GM21786 (cell line): ENCODE data around the gene SEC16A.

ENCODE experiments used
- ATAC-seq: cut with Tn5 transposase; IDR thresholded peaks from one replicate; pipeline ENCODE4 v1.9.1; 2021; ENCODE audit not compliant: unreplicated experiment

Gene SEC16A

GRCh38 chr9:136402067-136402466 is 80.8 kb downstream of the SEC16A start:
- ATAC-seq, result no peak

GRCh38 chr9:136401173-136401922 is 81.5 kb downstream of the SEC16A start:
- ATAC-seq, result no peak

GRCh38 chr9:136400038-136400834 is 82.6 kb downstream of the SEC16A start, which contains the start of gene SNAPC4:
Gene SNAPC4 (minus strand): TSS chr9:136400170. CDS start chr9:136398428, 1,742 bp downstream.
- ATAC-seq, result peak; percentile 55

DNA sequence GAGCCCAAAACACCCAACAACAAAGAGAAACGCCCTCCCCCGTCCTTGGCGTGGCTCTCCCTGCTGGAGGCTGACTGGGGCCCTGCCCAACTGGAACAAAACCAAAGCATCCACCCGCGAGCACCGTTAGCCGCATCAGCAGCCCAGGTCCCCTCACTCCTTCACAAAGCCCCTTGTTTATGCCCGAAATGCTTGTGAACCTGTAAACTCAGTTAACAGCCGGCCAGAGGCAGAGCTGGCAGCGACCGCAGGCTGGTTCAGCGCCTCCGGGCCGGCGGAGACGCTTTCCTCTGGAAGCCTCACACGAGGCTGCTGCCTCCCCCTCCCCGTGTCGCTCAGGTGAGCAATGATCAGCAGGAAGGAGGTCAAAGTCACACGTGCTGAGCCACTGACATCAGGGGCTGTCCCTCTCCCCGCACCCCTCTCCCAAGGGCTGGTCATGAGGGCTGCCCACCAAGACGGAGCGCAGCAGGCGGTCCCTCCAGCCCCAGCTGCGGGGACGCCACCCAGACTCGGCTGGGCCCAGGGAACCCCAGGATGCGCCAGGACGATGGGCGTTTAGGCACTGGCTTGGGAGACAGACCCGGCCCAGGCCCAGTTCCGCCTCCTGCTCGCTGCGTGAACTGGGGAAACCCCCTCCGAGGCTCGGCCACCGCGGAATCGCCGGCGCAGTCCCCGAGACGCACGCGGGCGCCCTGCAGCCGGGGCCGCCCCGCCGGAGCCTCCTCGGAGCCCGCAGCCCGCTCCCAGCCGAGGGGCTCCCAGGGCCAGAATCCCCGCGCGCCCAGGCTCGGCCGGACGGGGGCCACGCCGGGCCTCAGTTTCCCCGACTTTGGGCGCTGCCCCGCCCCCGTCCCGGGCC is 83.4 kb downstream of the SEC16A start:
- no peak for ATAC-seq

DNA sequence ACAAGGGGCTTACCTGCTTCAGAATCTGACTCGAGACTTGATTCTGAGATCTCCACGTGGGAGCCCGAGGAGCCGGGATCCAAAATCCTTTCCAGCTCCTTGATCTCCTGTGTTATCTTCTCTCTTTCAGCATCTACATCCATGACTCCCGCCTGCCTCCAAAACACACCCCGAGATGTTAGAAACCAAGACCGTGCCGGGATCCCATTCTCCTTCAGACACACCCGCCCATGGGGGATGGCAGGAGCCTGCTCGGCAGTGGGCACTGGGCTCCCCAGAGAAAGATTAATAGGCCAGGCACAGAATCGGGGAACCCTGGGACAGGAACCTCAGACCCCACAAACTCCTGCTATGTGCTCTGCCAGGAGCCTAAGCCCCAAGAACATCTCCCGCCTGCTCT is 84.6 kb downstream of the SEC16A start:
- no peak for ATAC-seq

- ATAC-seq, result no peak
These were observed 85.2 kb downstream of the SEC16A start for GRCh38 chr9:136397643-136398042.

DNA sequence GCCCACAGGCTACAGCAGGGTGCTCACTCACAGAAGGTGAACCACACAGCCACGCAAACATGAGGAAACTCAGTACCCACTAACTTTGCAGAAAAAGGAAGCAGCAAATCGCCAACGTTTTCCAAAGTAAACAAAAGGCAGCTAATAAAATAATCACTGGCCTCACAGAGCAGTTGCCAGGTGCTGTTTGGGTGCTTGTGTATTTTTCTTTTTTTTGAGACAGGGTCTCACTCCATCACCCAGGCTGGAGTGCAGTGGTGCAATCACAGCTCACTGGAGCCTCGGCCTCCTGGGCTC is 86.7 kb downstream of the SEC16A start:
- no peak for ATAC-seq

DNA sequence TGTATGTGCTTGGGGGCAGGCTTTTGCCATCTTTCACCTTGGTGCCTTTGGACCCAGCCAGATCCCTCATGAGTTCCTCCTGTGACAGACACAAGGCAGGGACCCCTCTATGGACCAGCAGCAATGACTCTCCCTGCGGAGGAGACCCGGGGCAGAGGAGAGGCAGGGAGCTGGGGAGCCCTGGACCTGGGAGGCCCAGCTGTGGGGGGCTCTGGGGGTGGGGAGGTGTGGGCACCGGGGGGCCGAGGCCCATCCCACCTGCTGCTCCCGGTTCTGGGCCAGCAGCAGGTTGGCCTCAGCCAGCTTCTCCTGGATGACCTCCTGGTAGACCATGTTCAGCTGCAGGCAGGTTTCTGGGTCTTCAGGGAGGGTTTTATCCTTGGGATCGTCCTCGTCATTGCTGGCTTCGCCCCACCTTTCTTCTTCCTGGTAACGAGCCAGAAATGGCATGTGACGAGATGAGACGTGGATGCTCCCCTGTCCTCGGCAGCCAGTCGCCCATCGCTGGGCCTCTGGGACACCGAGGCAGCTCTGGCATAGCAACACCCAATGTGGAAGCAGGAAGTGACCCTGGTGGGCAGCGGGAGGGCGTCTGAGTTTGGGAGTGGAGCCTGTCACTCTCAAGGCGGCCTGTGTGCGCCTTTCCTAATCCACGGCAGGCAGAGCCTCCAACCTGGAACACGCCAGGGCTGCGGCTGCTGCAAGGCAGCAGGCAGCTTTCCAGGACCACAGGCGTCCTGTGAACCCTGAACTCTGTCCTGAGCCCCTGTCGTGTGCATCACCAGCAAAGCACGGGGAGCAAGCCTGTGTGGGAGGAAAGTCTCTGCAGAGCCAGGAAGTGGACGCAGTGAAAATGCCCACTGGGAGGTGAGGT is 87.3 kb downstream of the SEC16A start:
- no peak for ATAC-seq

DNA sequence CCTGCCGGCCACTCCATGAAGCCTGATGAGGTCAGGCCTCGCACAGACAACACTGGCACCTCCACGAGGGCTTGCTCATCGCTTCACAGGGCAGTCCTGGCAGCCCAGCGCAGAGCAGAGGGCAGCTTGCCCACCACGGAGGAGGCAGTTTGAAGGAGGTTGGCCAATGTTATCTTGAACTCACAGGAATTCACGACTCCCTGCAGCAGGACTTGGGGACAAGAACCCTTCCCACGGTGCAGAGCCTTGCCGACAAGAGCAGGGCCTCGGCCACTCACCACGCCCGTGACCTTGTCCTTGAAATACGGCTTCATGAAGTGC is 87.9 kb downstream of the SEC16A start:
- ATAC-seq, result no peak

- no peak for ATAC-seq
These were observed 88.4 kb downstream of the SEC16A start for GRCh38 chr9:136394312-136395019.

DNA sequence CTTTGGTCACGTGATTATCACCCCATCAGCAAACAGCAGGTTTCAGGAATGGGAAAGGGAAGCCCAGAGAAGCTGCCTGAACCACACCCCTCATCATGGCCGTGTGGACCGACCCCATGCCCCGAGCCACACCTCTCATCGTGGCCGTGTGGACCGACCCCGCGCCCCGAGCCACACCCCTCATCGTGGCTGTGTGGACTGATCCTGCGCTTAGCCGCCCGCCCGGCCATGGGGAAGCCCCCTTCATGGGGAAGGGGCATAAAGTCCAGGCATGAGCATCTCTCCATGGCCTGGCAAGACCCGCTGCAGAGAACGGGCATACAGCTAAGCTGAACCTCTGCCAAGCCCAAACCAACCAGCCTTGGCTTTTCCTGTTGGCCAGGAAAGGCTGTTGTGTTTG is 89.3 kb downstream of the SEC16A start:
- no peak for ATAC-seq

- no peak for ATAC-seq
These were observed 90.0 kb downstream of the SEC16A start for GRCh38 chr9:136392538-136393449.

DNA sequence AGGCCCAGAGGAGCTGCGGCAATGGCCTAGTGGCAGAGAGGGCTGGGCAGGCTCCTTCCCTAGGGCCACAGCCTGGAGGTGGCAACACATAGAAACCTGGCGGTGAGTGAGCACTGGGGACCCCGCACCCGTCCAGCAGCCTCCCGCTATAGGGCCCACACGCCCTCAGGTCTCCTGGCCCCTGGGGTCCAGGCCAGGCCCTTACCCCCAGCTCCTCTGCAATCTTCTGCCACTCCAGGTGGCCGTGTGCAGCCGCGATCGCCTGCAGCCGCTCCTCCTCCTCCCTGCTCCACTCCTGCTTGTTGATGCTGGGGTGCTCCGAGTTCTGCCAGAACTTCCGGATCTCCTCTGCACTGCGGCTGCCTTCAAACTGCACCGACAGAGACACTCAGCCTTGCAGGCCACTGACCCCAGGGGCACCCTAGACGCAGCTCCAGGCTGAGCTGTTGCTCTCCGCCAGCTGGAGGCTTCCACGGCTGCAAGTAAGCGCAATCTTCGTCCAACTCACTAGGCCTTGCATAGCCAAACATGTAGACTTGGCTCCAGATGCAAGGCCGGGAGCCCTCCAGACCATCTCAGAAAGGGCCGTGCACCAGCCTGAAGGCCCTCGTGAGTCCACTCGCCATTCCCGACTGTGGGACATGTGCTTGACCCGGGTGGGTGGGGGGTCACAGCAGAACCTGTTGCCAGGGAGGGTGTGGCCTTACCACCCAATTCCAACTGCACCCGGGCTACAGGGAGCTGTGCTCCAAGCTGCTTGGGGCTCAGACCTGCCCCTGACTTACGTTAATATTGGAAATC is 90.9 kb downstream of the SEC16A start:
- no peak for ATAC-seq
